Measurements from ENCODE around the gene NUP62. TPM values are rescaled to one million over a fixed set of nuclear protein-coding genes. Genes with fewer than 3 reads are reported as not detected.

Gene NUP62
- total and polyA plus RNA-seq, 4 donors, result 14.2 to 19.8 (median 18.1) TPM

- H3K36me3 ChIP-seq (ENCODE audit: control insufficient read depth in 4 of 4, insufficient read depth in 3 of 4, low read depth in 1 of 4, low read length in 3 of 4), result peaks cover 0 to 32% (median 9%) of the 10 kb centered on the region in 4 donors
- TF ChIP-seq TAF1 (conservative IDR thresholded peaks at IDR 0.05), result no peak
- no peak for TF ChIP-seq GABPA (IDR thresholded peaks at IDR 0.05 in 1 of 2, conservative IDR thresholded peaks at IDR 0.05 in 1 of 2)
- TF ChIP-seq CTCF (IDR thresholded peaks at IDR 0.05; ENCODE audit: low read depth, low read length, missing input control), result no peak
- TF ChIP-seq SP1 (IDR thresholded peaks at IDR 0.05), result no peak
- no peak for TF ChIP-seq YY1 (IDR thresholded peaks at IDR 0.05)
- no peak for TF ChIP-seq HNF4A (conservative IDR thresholded peaks at IDR 0.05)
- WGBS, result 93% methylated on average over 13 of the region's 13 CpGs
- H3K27ac ChIP-seq (ENCODE audit: low read depth in 1 of 2, low read length in 2 of 2), result no peak overlapping the region
- H3K4me1 ChIP-seq (ENCODE audit: control insufficient read depth in 4 of 4, insufficient read depth in 4 of 4, low read length in 3 of 4), result peaks cover 12 to 34% (median 24%) of the 10 kb centered on the region in 4 donors
- no peak for DNase-seq (ENCODE audit: low spot score)
- H3K27me3 ChIP-seq (ENCODE audit: control insufficient read depth in 4 of 4, insufficient read depth in 4 of 4, low read length in 3 of 4), result no peaks in the 10 kb centered on the region
- H3K9ac ChIP-seq (ENCODE audit: low read depth in 1 of 2, low read length in 2 of 2), result no peak overlapping the region
- no peak overlapping the region for H3K4me3 ChIP-seq (ENCODE audit: low read depth in 1 of 3, low read length in 3 of 3)
- no peaks in the 10 kb centered on the region for H3K9me3 ChIP-seq (ENCODE audit: control insufficient read depth in 4 of 4, low read length in 3 of 4)
Measured at GRCh38 chr19:49864890-49865289, 64.4 kb downstream of the NUP62 start.

GRCh38 chr19:49863935-49864320, 65.4 kb downstream of the NUP62 start:
- H3K27me3 ChIP-seq (ENCODE audit: control insufficient read depth in 4 of 4, insufficient read depth in 4 of 4, low read length in 3 of 4), result no peaks in the 10 kb centered on the region
- WGBS, result 95% methylated on average over 17 of the region's 17 CpGs
- no peak overlapping the region for H3K9ac ChIP-seq (ENCODE audit: low read depth in 1 of 2, low read length in 2 of 2)
- TF ChIP-seq HNF4G (IDR thresholded peaks at IDR 0.05), result no peak
- H3K36me3 ChIP-seq (ENCODE audit: control insufficient read depth in 4 of 4, insufficient read depth in 3 of 4, low read depth in 1 of 4, low read length in 3 of 4), result peaks cover 1 to 39% (median 9%) of the 10 kb centered on the region in 4 donors
- no peak for DNase-seq (ENCODE audit: low spot score)
- H3K27ac ChIP-seq (ENCODE audit: low read depth in 1 of 2, low read length in 2 of 2), result no peak overlapping the region
- H3K4me3 ChIP-seq (ENCODE audit: low read depth in 1 of 3, low read length in 3 of 3), result no peak overlapping the region
- H3K9me3 ChIP-seq (ENCODE audit: control insufficient read depth in 4 of 4, low read length in 3 of 4), result no peaks in the 10 kb centered on the region
- peaks cover 12 to 29% (median 23%) of the 10 kb centered on the region in 4 donors for H3K4me1 ChIP-seq (ENCODE audit: control insufficient read depth in 4 of 4, insufficient read depth in 4 of 4, low read length in 3 of 4)

- Histone ChIP-seq H3K4me3 (ENCODE audit: low read depth in 1 of 3, low read length in 3 of 3) (no peak overlapping the region), H3K9ac (ENCODE audit: low read depth in 1 of 2, low read length in 2 of 2) (no peak overlapping the region), H3K9me3 (ENCODE audit: control insufficient read depth in 4 of 4, low read length in 3 of 4) (no peaks in the 10 kb centered on the region), H3K36me3 (ENCODE audit: control insufficient read depth in 4 of 4, insufficient read depth in 3 of 4, low read depth in 1 of 4, low read length in 3 of 4) (peaks cover 4 to 43% (median 9%) of the 10 kb centered on the region in 4 donors), H3K4me1 (ENCODE audit: control insufficient read depth in 4 of 4, insufficient read depth in 4 of 4, low read length in 3 of 4) (peaks cover 12 to 23% (median 22%) of the 10 kb centered on the region in 4 donors), H3K27me3 (ENCODE audit: control insufficient read depth in 4 of 4, insufficient read depth in 4 of 4, low read length in 3 of 4) (no peaks in the 10 kb centered on the region), H3K27ac (ENCODE audit: low read depth in 1 of 2, low read length in 2 of 2) (no peak overlapping the region)
- DNase-seq (ENCODE audit: low spot score), result no peak
- 95% methylated on average over 24 of the region's 24 CpGs for WGBS
- TF ChIP-seq RAD21 (IDR thresholded peaks at IDR 0.05) (no peak), TAF1 (conservative IDR thresholded peaks at IDR 0.05) (no peak), ATF3 (IDR thresholded peaks at IDR 0.05) (no peak), EGR1 (IDR thresholded peaks at IDR 0.05; ENCODE audit: low read depth in 2 of 2) (no peak), GABPA (IDR thresholded peaks at IDR 0.05 in 1 of 2, conservative IDR thresholded peaks at IDR 0.05 in 1 of 2) (no peak), RXRA (IDR thresholded peaks at IDR 0.05) (no peak), REST (IDR thresholded peaks at IDR 0.05) (no peak), FOXA2 (IDR thresholded peaks at IDR 0.05) (no peak), SP1 (IDR thresholded peaks at IDR 0.05) (no peak), HNF4A (conservative IDR thresholded peaks at IDR 0.05) (no peak), NR2F2 (IDR thresholded peaks at IDR 0.05) (no peak), JUND (IDR thresholded peaks at IDR 0.05) (no peak), YY1 (IDR thresholded peaks at IDR 0.05) (no peak), FOXA1 (IDR thresholded peaks at IDR 0.05) (no peak), CTCF (IDR thresholded peaks at IDR 0.05; ENCODE audit: low read depth, low read length, missing input control) (no peak)
Measured at GRCh38 chr19:49863254-49863934, 65.9 kb downstream of the NUP62 start.
